ENCODE data around the gene C5. TPM values are rescaled to one million over a fixed set of nuclear protein-coding genes. Genes with fewer than 3 reads are reported as not detected.
A peak's percentile ranks its signal among the peaks of the same experiment; 100 is the strongest.

The C5 gene
- total and polyA plus RNA-seq, 9 of the 15 experiments (the other 6 are each of a cell fraction or from before 2014, with no cell fraction given) = 0.08 to 0.91 (median 0.42) TPM

GRCh38 chr9:120936011-120936763 is 113.9 kb downstream of the C5 start (continued):
- TF ChIP-seq MGA (IDR thresholded peaks at IDR 0.05) (no peak), ZNF12 (CRISPR knock-in tag; IDR thresholded peaks at IDR 0.05) (no peak), LCOR (CRISPR knock-in tag; IDR thresholded peaks at IDR 0.05) (peak; percentile 62; the same call in 1 of the 2 replicates), HINFP (tag; conservative IDR thresholded peaks at IDR 0.05; ENCODE audit: low read depth) (no peak), SNRNP70 (optimal IDR thresholded peaks at IDR 0.05; ENCODE audit: low read depth, low read length) (no peak), CHD2 (IDR thresholded peaks at IDR 0.05; ENCODE audit: low read depth, low read length) (no peak), SMAD4 (CRISPR knock-in tag; conservative IDR thresholded peaks at IDR 0.05) (0 out of 2 replicates have a peak, but pooled peaks have one; percentile 23), MYBL2 (IDR thresholded peaks at IDR 0.05; ENCODE audit: low read depth) (no peak), MYBL2 (CRISPR knock-in tag; IDR thresholded peaks at IDR 0.05; ENCODE audit: borderline replicate concordance) (no peak), SMC3 (conservative IDR thresholded peaks at IDR 0.05; ENCODE audit: insufficient read depth, low read depth, low read length) (peak; percentile 95), OTX1 (CRISPR knock-in tag; IDR thresholded peaks at IDR 0.05) (no peak), TEAD1 (CRISPR knock-in tag; IDR thresholded peaks at IDR 0.05) (no peak)
